Measurements from ENCODE around the gene CMTM5. TPM values are rescaled to one million over a fixed set of nuclear protein-coding genes. Genes with fewer than 3 reads are reported as not detected.

The CMTM5 gene
- total and polyA plus RNA-seq, 3 experiments from 2014 or later = not detected

DNA sequence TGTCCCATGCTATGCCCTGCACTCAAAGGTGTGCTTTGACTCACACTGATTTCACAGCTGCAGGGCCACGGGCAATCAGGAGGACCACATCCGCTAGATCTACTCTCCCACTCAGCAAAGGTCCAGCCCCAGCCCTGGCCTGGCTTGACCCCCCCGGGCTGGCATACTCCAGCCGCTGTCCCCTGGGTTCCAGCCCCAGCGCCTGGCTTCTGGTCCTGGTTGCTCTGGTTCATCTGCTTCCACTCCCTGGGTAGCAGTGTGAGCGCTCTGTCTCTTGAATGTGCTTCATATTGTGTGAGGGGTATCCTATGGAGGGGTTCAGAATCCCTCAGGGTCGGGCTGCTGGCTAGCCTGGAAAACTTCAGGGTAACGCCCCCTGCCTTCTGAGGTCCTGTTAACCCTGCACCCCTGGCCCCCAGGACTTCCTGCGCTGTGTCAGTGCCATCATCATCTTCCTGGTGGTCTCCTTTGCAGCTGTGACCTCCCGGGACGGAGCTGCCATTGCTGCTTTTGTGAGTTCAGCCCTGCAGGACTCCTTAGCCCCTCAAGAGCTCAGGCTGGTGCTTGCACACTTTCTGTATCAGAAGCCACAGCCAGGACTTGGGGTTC lies 1.9 kb downstream of the CMTM5 start:
- H3K27me3 ChIP-seq (ENCODE audit: insufficient read depth, low read length, poor library complexity, severe bottlenecking) = no peaks in the 10 kb centered on the region

DNA sequence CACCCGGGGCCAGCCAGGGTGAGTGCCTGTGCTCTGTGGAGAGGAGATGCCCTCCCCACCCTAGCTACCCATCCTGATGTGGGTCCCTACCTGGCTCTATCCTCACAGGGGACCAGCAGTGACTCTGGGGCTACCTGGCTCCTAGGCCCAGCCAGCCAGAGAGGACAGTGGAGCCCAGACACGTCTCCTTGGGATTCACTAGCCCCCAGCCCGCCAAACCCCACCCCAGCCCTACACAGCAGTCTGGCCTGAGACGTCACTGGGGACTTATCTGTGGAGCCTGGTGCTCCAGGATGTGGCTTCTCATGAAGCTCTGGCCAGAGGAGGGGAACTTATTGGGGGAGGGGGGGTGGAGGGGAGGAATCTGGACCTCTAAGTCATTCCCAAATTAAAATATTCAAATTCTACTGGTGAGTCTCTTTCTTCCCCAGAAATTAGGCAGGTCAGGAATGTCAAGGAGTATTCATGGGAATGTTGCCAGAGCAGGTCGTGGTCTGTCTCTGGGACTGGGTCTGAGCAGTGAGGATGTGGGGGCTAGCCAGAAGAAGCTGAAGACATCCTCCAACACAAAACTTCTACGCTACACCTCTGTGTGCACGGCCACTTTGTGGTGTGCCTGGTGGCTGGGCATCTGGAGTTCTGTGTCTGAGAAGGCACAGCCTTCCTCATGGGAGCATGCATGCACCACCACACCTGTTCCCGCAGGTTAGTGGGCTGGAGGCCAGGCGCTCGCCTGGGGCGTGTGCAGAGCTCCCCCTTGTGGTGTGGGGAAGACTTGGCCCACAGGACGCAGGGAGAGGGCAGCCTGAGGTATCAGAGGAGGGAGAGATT lies 2.7 kb downstream of the CMTM5 start:
- Histone ChIP-seq H3K36me3 (ENCODE audit: insufficient read depth, low read length) (no peaks in the 10 kb centered on the region), H3K27ac (ENCODE audit: low read depth, low read length) (no peak overlapping the region), H3K9me3 (ENCODE audit: low read length) (no peaks in the 10 kb centered on the region), H3K27me3 (ENCODE audit: insufficient read depth, low read length, poor library complexity, severe bottlenecking) (no peaks in the 10 kb centered on the region), H3K4me3 (ENCODE audit: low read length) (no peak overlapping the region), H3K4me1 (ENCODE audit: insufficient read depth, low read length) (no peaks in the 10 kb centered on the region)
- ChIA-PET CTCF (interaction anchor here (0.8 to 3.8 kb wide), 31 partner anchors 10 to 306 kb away, joined by 3 to 23 read pairs (median 4); partner anchors contain the start of genes CEBPE and PABPN1), POLR2A (no interaction called here)
- peak; percentile 49 to 74 (median 56) for DNase-seq
- Mint-ChIP-seq H3K27ac (no peak overlapping the region), H3K27me3 (peaks cover 13 to 25% of the 10 kb centered on the region in 2 donors), H3K9me3 (no peaks in the 10 kb centered on the region), H3K4me1 (no peaks in the 10 kb centered on the region), H3K36me3 (no peaks in the 10 kb centered on the region), H3K4me3 (no peak overlapping the region)

More for the DNA sequence above, 1.9 kb downstream of the CMTM5 start:
- peaks cover 13 to 25% of the 10 kb centered on the region in 2 donors for H3K27me3 Mint-ChIP-seq
- H3K4me1 Mint-ChIP-seq = no peaks in the 10 kb centered on the region
- Histone ChIP-seq H3K9me3 (ENCODE audit: low read length) (no peaks in the 10 kb centered on the region), H3K27ac (ENCODE audit: low read depth, low read length) (no peak overlapping the region), H3K4me1 (ENCODE audit: insufficient read depth, low read length) (no peaks in the 10 kb centered on the region), H3K4me3 (ENCODE audit: low read length) (no peak overlapping the region), H3K36me3 (ENCODE audit: insufficient read depth, low read length) (no peaks in the 10 kb centered on the region)
- no peak for DNase-seq
- ChIA-PET POLR2A (no interaction called here), CTCF (interaction anchor here (1.1 to 3.8 kb wide), 9 partner anchors 11 to 268 kb away, joined by 3 to 23 read pairs (median 4); partner anchors contain the start of genes CEBPE and PABPN1)
- H3K27ac Mint-ChIP-seq = no peak overlapping the region
- no peaks in the 10 kb centered on the region for H3K36me3 Mint-ChIP-seq
- no peak overlapping the region for H3K4me3 Mint-ChIP-seq
- H3K9me3 Mint-ChIP-seq = no peaks in the 10 kb centered on the region

DNA sequence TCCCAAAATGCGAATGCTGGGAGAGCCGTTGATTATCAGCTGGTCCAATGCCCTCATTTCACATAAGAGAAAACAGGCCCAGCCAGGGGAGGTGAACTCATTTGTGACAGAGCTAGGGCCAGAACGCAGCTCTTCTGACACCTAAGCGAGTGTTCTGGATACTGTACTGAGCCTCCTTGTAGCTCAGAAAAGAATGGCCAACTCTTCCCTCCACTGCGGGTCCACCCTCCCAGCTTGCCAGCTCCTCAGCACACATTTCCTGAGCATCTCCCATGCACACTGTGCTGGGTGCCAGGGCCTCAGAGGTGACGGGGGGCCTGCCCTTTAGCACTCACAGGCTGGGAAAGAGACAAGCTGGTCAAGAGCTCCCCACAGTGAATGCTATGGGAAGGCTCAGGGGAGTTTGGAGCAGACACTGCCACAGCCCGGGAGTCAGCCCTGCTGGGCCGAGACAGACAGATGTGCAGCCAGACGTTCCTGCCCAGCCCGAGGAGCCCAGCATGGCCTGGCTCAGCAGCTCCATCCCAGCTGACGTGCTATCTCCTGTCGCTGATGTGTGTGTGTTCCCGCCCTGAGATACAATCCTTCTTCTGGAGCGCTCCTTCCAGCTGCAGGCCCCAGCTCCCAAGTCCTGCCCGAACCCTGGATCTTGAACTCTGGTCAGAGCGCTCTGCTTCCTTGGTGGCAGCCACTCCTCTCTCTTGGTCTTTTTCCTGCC lies 3.5 kb downstream of the CMTM5 start:
- Histone ChIP-seq H3K36me3 (ENCODE audit: insufficient read depth, low read length) (no peaks in the 10 kb centered on the region), H3K27me3 (ENCODE audit: insufficient read depth, low read length, poor library complexity, severe bottlenecking) (no peaks in the 10 kb centered on the region), H3K9me3 (ENCODE audit: low read length) (no peaks in the 10 kb centered on the region), H3K27ac (ENCODE audit: low read depth, low read length) (no peak overlapping the region), H3K4me1 (ENCODE audit: insufficient read depth, low read length) (no peaks in the 10 kb centered on the region), H3K4me3 (ENCODE audit: low read length) (no peak overlapping the region)
- Mint-ChIP-seq H3K4me3 (no peak overlapping the region), H3K4me1 (no peaks in the 10 kb centered on the region), H3K27me3 (peaks cover 13 to 25% of the 10 kb centered on the region in 2 donors), H3K27ac (no peak overlapping the region), H3K36me3 (no peaks in the 10 kb centered on the region), H3K9me3 (no peaks in the 10 kb centered on the region)
- CTCF ChIA-PET = interaction anchor here (0.7 to 3.8 kb wide), 31 partner anchors 9 to 307 kb away, joined by 3 to 23 read pairs (median 4); partner anchors contain the start of gene PABPN1
- POLR2A ChIA-PET = no interaction called here
- no peak for DNase-seq

- Mint-ChIP-seq H3K36me3 (no peaks in the 10 kb centered on the region), H3K4me3 (no peak overlapping the region), H3K9me3 (no peaks in the 10 kb centered on the region), H3K27ac (no peak overlapping the region), H3K4me1 (no peaks in the 10 kb centered on the region), H3K27me3 (peaks cover 13 to 25% of the 10 kb centered on the region in 2 donors)
- POLR2A ChIA-PET = interaction anchor here (0.7 kb wide), 1 partner anchor 109 kb away, joined by 4 read pairs; no protein-coding TSS in a partner anchor
- no peak for DNase-seq
- no peak overlapping the region for H3K4me3 ChIP-seq (ENCODE audit: low read length)
- H3K27ac ChIP-seq (ENCODE audit: low read depth, low read length) = no peak overlapping the region
- H3K4me1 ChIP-seq (ENCODE audit: insufficient read depth, low read length) = no peaks in the 10 kb centered on the region
- H3K36me3 ChIP-seq (ENCODE audit: insufficient read depth, low read length) = no peaks in the 10 kb centered on the region
- H3K9me3 ChIP-seq (ENCODE audit: low read length) = no peaks in the 10 kb centered on the region
- H3K27me3 ChIP-seq (ENCODE audit: insufficient read depth, low read length, poor library complexity, severe bottlenecking) = no peaks in the 10 kb centered on the region
- CTCF ChIA-PET = interaction anchor here (1.2 to 3.8 kb wide), 16 partner anchors 9 to 260 kb away, joined by 3 to 23 read pairs (median 7); partner anchors contain the start of gene PABPN1
Measured at GRCh38 chr14:23380976-23381375, 4.1 kb downstream of the CMTM5 start.

DNA sequence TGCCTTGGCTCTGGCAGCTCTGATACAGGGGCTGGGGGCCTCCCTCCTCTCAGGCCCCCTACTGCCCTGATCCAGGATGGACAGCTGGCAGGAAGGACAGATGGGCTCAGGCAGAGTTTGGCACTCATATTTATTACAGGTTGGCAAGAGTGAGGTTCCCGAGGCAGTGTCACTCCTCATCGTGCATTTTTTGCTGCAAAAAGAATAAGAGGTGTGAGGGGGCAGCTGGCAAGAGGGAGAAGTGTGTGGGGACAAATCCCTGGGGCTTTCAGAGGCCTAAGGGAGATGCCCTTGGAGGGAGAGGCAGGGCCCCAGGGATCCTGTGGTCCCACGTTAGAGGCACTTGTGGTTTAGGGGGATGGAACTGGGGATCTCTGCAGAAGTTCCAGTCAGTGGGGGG lies 5.0 kb downstream of the CMTM5 start:
- no peak overlapping the region for H3K27ac Mint-ChIP-seq
- ChIA-PET CTCF (interaction anchor here (1.2 to 1.5 kb wide), 3 partner anchors 8 to 261 kb away, joined by 3 to 5 read pairs (median 3); no protein-coding TSS in a partner anchor), POLR2A (no interaction called here)
- H3K4me3 ChIP-seq (ENCODE audit: low read length) = no peak overlapping the region
- no peak overlapping the region for H3K27ac ChIP-seq (ENCODE audit: low read depth, low read length)
- no peak for DNase-seq
- no peaks in the 10 kb centered on the region for H3K9me3 Mint-ChIP-seq
- H3K4me1 Mint-ChIP-seq = no peaks in the 10 kb centered on the region
- H3K9me3 ChIP-seq (ENCODE audit: low read length) = no peaks in the 10 kb centered on the region
- no peaks in the 10 kb centered on the region for H3K27me3 ChIP-seq (ENCODE audit: insufficient read depth, low read length, poor library complexity, severe bottlenecking)
- H3K4me3 Mint-ChIP-seq = no peak overlapping the region
- H3K4me1 ChIP-seq (ENCODE audit: insufficient read depth, low read length) = no peaks in the 10 kb centered on the region
- H3K27me3 Mint-ChIP-seq = peaks cover 11 to 25% of the 10 kb centered on the region in 2 donors
- no peaks in the 10 kb centered on the region for H3K36me3 ChIP-seq (ENCODE audit: insufficient read depth, low read length)
- H3K36me3 Mint-ChIP-seq = no peaks in the 10 kb centered on the region

DNA sequence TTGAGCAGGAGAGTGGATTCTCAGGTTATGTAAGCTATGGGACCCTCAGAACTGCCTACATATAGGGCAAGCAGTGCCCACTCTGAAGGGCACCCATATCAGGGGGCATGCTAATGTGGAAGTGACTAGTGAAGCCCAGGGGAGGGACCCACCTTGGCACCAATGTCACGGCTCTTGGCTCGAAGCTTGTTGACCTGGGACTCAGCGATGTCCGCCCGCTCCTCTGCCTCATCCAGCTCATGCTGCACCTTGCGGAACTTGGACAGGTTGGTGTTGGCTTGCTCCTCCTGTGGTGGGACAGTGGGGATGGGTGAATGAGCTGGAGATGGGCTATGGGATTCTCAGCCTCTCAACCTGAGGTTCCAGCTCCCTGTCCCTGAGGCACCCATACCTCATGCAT lies 5.4 kb downstream of the CMTM5 start:
- Histone ChIP-seq H3K4me3 (ENCODE audit: low read length) (no peak overlapping the region), H3K27ac (ENCODE audit: low read depth, low read length) (no peak overlapping the region), H3K4me1 (ENCODE audit: insufficient read depth, low read length) (no peaks in the 10 kb centered on the region), H3K9me3 (ENCODE audit: low read length) (no peaks in the 10 kb centered on the region), H3K27me3 (ENCODE audit: insufficient read depth, low read length, poor library complexity, severe bottlenecking) (no peaks in the 10 kb centered on the region), H3K36me3 (ENCODE audit: insufficient read depth, low read length) (no peaks in the 10 kb centered on the region)
- Mint-ChIP-seq H3K9me3 (no peaks in the 10 kb centered on the region), H3K4me1 (no peaks in the 10 kb centered on the region), H3K4me3 (no peak overlapping the region), H3K36me3 (no peaks in the 10 kb centered on the region), H3K27ac (no peak overlapping the region), H3K27me3 (peaks cover 11 to 25% of the 10 kb centered on the region in 2 donors)
- CTCF ChIA-PET = interaction anchor here (1.2 to 1.5 kb wide), 3 partner anchors 8 to 262 kb away, joined by 3 to 5 read pairs (median 3); no protein-coding TSS in a partner anchor
- no peak for DNase-seq
- POLR2A ChIA-PET = no interaction called here

- H3K27ac Mint-ChIP-seq = peak overlapping the region in 1 of 8 donors; percentile 39
- no peaks in the 10 kb centered on the region for H3K27me3 ChIP-seq (ENCODE audit: insufficient read depth, low read length, poor library complexity, severe bottlenecking)
- H3K4me3 ChIP-seq (ENCODE audit: low read length) = no peak overlapping the region
- DNase-seq = no peak
- peaks cover 11 to 25% of the 10 kb centered on the region in 2 donors for H3K27me3 Mint-ChIP-seq
- H3K27ac ChIP-seq (ENCODE audit: low read depth, low read length) = no peak overlapping the region
- H3K4me3 Mint-ChIP-seq = no peak overlapping the region
- ChIA-PET CTCF (interaction anchor here (1.2 to 1.5 kb wide), 3 partner anchors 9 to 262 kb away, joined by 3 to 5 read pairs (median 3); no protein-coding TSS in a partner anchor), POLR2A (no interaction called here)
- no peaks in the 10 kb centered on the region for H3K9me3 Mint-ChIP-seq
- H3K36me3 Mint-ChIP-seq = no peaks in the 10 kb centered on the region
- H3K4me1 Mint-ChIP-seq = no peaks in the 10 kb centered on the region
- no peaks in the 10 kb centered on the region for H3K9me3 ChIP-seq (ENCODE audit: low read length)
- H3K36me3 ChIP-seq (ENCODE audit: insufficient read depth, low read length) = no peaks in the 10 kb centered on the region
- H3K4me1 ChIP-seq (ENCODE audit: insufficient read depth, low read length) = no peaks in the 10 kb centered on the region
Measured at GRCh38 chr14:23382731-23383440, 6.0 kb downstream of the CMTM5 start.

Data from CD8-positive, alpha-beta memory T cell (primary cell).